Raji (cell line): ENCODE data around the gene EXOC1.

Experiments used
- POLR2A ChIP-seq: IDR thresholded peaks from 2 replicates; pipeline ENCODE4 v1.6.1; 2011; ENCODE audit warnings: low read depth, low read length, control low read depth; ENCODE audit not compliant: insufficient read depth

EXOC1 gene

GRCh38 chr4:55840956-55841355, 12.5 kb upstream of the EXOC1 start:
- TF ChIP-seq POLR2A: no peak

- TF ChIP-seq POLR2A: no peak
These were observed 3.7 kb upstream of the EXOC1 start for GRCh38 chr4:55849724-55850123.

- TF ChIP-seq POLR2A: no peak
These were observed 1.6 kb upstream of the EXOC1 start for GRCh38 chr4:55851885-55852284.

- no peak for TF ChIP-seq POLR2A
These were observed 681 bp downstream of the EXOC1 start for GRCh38 chr4:55854129-55854528.

GRCh38 chr4:55857586-55857985, 4.1 kb downstream of the EXOC1 start:
- TF ChIP-seq POLR2A: no peak

GRCh38 chr4:55859711-55860110, 6.3 kb downstream of the EXOC1 start:
- TF ChIP-seq POLR2A: no peak

GRCh38 chr4:55864577-55865223, 11.3 kb downstream of the EXOC1 start:
- TF ChIP-seq POLR2A: no peak

- TF ChIP-seq POLR2A: no peak
These were observed 11.9 kb downstream of the EXOC1 start for GRCh38 chr4:55865228-55865806.

GRCh38 chr4:55866290-55866907, 13.0 kb downstream of the EXOC1 start:
- no peak for TF ChIP-seq POLR2A

- TF ChIP-seq POLR2A: no peak
These were observed 13.6 kb downstream of the EXOC1 start for GRCh38 chr4:55866973-55867574.

GRCh38 chr4:55868581-55869090, 15.2 kb downstream of the EXOC1 start:
- TF ChIP-seq POLR2A: no peak

GRCh38 chr4:55871299-55871800, 17.9 kb downstream of the EXOC1 start:
- TF ChIP-seq POLR2A: no peak

- TF ChIP-seq POLR2A: no peak
These were observed 21.4 kb downstream of the EXOC1 start for GRCh38 chr4:55874831-55875230.

GRCh38 chr4:55876387-55876786, 22.9 kb downstream of the EXOC1 start:
- TF ChIP-seq POLR2A: no peak

- TF ChIP-seq POLR2A: no peak
These were observed 25.8 kb downstream of the EXOC1 start for GRCh38 chr4:55879224-55879623.
